ENCODE data around the gene PDZD7.

- no peak for TF ChIP-seq CTCF (IDR thresholded peaks at IDR 0.05; ENCODE audit: borderline replicate concordance, extremely low read depth, low read length, poor library complexity, severe bottlenecking)
- no peak for TF ChIP-seq EZH2 (IDR thresholded peaks at IDR 0.05; ENCODE audit: borderline replicate concordance, low read depth, low read length, severe bottlenecking)
Measured at GRCh38 chr10:101013365-101013825, 17.5 kb downstream of the PDZD7 start.
